Measurements from ENCODE around the gene IL22RA2.

The IL22RA2 gene

DNA sequence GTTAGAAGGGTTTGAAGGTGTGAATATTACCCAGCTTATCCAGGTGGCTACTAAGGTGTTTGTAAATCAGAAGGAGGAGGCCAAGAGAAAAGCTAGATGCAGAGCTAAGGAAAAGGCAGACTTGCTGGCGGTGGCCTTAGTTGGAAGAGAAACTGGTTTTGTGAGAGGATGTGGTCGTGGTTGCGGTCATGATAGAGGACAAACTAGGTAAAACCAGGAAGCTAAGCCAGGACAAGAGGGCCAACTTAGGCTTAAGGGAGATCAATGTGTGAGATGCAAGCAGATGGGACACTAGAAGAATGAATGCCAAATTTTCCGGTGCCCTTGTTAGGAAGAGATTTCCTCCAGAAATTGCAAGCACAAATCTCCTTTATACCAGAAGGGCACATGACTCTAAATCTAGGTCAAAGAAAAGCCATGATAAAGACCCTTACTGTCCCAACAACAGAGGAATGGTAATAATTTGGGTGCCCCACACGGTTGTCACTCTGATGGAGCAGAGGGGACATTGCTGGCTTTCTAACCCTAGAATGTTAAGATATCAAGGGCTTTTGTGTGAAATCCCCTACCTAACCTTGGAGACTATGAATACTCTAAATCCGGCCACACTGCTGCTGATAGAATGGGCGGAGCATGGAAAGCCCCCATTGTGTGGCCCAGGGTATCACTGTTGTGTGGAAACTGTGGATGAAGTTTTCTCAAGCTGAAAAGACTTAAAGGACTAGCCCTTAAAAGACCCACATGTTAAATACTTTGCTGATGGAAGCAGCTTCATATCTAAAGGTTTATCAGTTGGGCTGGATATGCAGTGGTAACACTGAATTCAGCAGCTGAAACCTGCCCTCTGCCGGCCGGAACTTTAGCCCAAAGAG lies 7.8 kb downstream of the IL22RA2 start:
- no peak for ATAC-seq

DNA sequence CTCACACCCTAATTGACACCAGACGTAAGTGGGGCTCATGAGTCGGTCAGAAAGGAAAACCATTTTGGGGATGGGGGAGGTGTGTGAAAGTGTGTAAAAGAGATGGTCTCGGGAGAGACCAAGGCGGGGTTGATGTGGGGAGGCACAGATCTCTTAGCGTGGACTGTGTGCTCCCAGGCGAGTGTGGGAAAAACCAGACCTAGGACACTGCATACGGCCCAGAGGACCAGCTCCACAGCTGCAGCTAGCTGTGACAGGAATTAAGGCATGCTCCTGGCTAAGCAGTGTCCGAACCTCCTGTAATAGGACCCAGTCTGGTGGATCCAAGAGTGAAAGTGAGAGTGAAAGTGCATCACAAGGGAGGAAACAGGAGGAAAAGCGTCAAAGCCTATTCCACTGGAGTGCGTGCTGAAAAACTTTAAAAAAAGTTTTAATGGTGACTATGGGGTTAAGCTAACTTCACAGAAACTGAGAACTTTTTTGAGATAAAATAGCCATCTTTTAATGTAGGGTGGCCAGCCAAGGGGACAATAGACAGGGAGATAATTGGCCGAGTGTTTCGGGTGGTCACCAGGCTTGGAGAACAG lies 9.6 kb downstream of the IL22RA2 start:
- ATAC-seq: no peak

GRCh38 chr6:137162692-137163306 lies 10.6 kb downstream of the IL22RA2 start:
- ATAC-seq: no peak

DNA sequence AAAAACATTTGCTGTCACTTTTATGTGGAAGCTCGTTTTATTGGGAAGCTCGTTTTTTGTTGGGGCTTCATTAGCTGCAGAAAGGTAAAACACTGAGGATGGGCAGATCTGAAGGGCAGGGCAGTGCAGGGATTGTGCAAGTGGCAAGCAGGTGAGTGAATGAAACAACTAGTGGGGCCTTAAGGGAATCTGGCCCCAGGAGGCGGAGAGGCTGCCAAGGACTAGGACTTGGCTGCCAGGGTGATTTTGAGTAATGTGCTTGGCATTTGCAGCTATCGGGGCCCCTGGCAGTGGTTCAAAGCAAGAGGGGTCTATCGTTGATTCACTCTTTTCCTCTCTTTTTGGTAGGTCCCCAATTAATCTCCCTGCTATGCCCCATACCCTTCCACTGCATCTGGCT lies 11.5 kb downstream of the IL22RA2 start:
- no peak for ATAC-seq

GRCh38 chr6:137160763-137161162 lies 12.7 kb downstream of the IL22RA2 start:
- no peak for ATAC-seq

GRCh38 chr6:137159912-137160311 lies 13.5 kb downstream of the IL22RA2 start:
- ATAC-seq: no peak

GRCh38 chr6:137157601-137158000 lies 15.8 kb downstream of the IL22RA2 start:
- no peak for ATAC-seq

DNA sequence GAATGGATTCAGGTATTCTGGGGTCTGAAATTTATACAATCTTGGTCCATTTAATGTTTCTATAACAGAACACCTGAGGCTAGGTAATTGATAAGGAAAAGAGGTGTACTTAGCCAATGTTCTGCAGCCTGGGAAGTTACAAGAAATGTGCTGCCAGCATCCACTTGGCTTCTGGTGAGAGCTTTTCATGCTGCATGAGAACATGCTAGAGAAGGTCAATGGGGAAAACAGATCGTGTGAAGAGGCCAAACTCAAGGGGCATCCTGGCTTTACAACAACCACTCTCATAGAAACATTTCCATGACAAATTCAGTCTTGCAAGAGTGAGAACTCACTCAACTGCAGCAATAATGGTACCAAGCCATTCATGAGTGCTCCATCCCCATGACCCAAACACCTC lies 16.8 kb downstream of the IL22RA2 start:
- ATAC-seq: no peak

- peak; percentile 67 to 78 for ATAC-seq
These were observed 17.6 kb downstream of the IL22RA2 start for GRCh38 chr6:137155830-137156229.

DNA sequence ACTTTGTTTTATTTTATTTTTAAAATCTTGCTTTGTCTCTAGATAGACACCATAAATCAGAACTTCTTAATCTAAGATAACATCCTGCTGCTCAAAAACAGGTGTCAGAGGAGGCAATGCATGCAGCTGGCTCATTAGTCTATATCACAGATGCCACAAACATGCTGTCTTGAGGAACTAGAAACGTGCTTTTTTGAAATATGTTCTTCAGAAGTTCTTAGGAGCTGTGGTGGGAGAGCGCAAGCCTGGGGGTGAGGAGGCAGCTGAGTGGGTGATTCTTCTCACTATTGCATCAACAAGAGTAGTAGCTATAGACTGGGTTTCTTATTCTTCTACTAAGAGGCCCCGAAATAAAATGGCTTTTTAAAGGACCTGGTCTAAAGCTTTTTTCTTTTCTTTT lies 23.4 kb downstream of the IL22RA2 start:
- no peak for ATAC-seq

GRCh38 chr6:137149035-137149393 lies 24.4 kb downstream of the IL22RA2 start:
- ATAC-seq: no peak

- ATAC-seq: no peak
These were observed 25.0 kb downstream of the IL22RA2 start for GRCh38 chr6:137148306-137149034.

- ATAC-seq: no peak
These were observed 26.2 kb downstream of the IL22RA2 start for GRCh38 chr6:137147195-137147594.

GRCh38 chr6:137146206-137146605 lies 27.2 kb downstream of the IL22RA2 start:
- ATAC-seq: no peak

DNA sequence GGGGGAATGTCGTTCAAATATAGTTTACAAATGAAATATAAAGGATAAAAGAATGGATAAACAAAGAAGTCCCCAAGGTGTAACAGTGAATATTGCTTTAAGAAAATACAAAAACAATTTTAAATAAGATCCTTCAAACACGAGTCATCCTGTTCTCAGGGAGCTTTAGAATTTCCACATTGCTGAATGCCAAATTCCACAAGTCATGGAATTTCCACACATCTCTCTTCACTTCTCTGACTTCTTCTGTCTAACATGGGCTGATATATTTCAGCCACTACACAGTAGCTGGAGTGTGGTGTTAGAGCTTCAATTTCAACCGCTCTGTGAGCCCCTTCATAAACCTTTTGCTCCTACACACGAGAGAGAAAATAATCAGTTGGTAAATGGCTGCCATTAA lies 28.0 kb downstream of the IL22RA2 start:
- ATAC-seq: no peak

- ATAC-seq: no peak
These were observed 37.4 kb downstream of the IL22RA2 start for GRCh38 chr6:137136065-137136464.

GRCh38 chr6:137134483-137134882 lies 39.0 kb downstream of the IL22RA2 start:
- no peak for ATAC-seq

DNA sequence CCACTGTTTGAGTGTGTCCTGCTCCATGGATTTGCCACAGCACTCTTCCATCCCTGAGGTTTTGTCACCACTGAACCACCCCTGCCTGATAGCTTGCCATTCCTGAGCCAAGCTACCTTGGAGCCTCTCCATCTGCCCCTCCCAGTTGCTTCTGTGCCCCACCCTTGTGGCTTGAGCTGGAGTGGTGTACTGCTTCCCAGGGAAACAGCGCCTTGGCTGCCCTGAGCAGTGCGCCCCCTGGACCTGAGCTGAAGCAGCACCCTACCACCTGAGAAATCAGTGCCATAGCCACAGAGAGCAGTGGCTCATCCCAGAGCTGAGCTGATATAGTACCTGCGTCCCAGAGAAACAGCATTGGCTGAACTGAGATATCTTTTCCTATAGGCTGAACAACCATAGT lies 40.3 kb downstream of the IL22RA2 start:
- ATAC-seq: no peak

- ATAC-seq: no peak
These were observed 46.5 kb downstream of the IL22RA2 start for GRCh38 chr6:137126875-137127485.

- no peak for ATAC-seq
These were observed 50.4 kb downstream of the IL22RA2 start for GRCh38 chr6:137123078-137123477.

GRCh38 chr6:137122612-137123011 lies 50.8 kb downstream of the IL22RA2 start:
- ATAC-seq: no peak

DNA sequence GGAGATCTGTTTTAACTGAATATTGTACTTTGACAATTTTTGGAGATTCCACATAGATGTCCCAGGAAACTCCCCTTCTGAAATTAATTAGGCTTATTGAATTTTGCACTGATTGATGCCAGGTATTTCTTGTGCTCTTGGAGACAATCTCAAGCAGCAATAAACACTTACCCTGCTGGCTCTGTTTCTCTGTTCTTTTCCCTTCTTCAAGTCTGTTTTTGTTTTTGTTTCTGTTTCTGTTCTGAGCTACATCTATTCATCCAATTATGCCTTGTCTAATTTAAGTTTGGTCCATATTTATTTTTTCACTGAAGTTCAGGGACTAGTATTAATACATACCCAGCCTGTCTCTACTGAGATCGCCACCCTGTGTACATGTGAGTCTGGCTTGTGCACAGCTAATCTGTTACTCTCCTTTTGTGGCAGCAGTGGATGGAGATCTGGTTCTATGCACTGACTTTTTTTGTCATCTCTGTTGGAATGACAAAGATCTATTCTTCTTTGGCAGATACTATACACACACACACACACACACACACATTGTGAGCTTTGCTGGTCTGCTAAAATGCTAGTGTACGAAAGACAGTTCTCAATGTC lies 51.9 kb downstream of the IL22RA2 start:
- no peak for ATAC-seq

- ATAC-seq: no peak
These were observed 52.7 kb downstream of the IL22RA2 start for GRCh38 chr6:137120748-137121147.

Measured in activated CD4-positive, CD25-positive, alpha-beta regulatory T cell treated with anti-CD3 and anti-CD28 coated beads, Interleukin-2, amount 50 U/mL, for 24 hours (primary cell).